HepG2 (cell line): Measurements from ENCODE around the gene SLC2A8. TPM values are rescaled to one million over a fixed set of nuclear protein-coding genes. Genes with fewer than 3 reads are reported as not detected.

Experiments
- ATAC-seq: fragments of 200-7000 bp; cut with Tn5 transposase; 3 replicates; pipeline ENCODE4 v1.9.1; 2020; ENCODE audit warnings: mild to moderate bottlenecking, moderate library complexity
- BruUV-seq: library from RNA; stranded (reverse); fragments of 400-500 nt; replicated peaks from 2 replicates; lab custom pipeline; 2021; lab: Mats Ljungman, UMichigan
- CTCF ChIA-PET: fragments of 300-600 bp; formaldehyde crosslinking; extraction: SDS; loops from one replicate; lab custom pipeline; 2021; ENCODE audit warnings: low total read pairs, inconsistent platforms, low intra/inter-chr PET ratio; lab: Yijun Ruan, JAX
- POLR2A ChIA-PET: fragments of 350-600 bp; sonication (Branson Sonifier 250); formaldehyde crosslinking; loops from one replicate; lab custom pipeline; 2020; ENCODE audit warnings: antibody characterized with exemption, inconsistent platforms; lab: Yijun Ruan, JAX
- DNase-seq: peaks from one replicate; pipeline ENCODE4 v3.0.0-alpha.2; 2015; ENCODE audit warnings: low spot score
- FAIRE-seq: peaks from 3 replicates; lab custom pipeline; 2011; peaks lifted over from hg19 to GRCh38; lab: Jason Lieb, UNC
- H2AFZ ChIP-seq: one replicate; pipeline ENCODE4 v1.6.1; 2011; ENCODE audit warnings: low read length, inconsistent platforms
- H3K27ac ChIP-seq: fragments of 300-600 bp; 3 replicates; pipeline ENCODE4 v1.8.0; 2011; ENCODE audit warnings: mixed run types, mild to moderate bottlenecking, mixed read lengths, low read length, inconsistent platforms; ENCODE audit not compliant: insufficient read depth; ENCODE audit errors: extremely low read length
- H3K27me3 ChIP-seq, 2 experiments: fragments of 200-600 bp in 1 of 2; 2 replicates in 1 of 2; 3 replicates in 1 of 2; pipeline versions ENCODE4 v1.6.0 to v1.8.0; 2011; ENCODE audit warnings: low read length in 2 of 2, mild to moderate bottlenecking in 2 of 2, moderate library complexity in 2 of 2, inconsistent platforms in 1 of 2; ENCODE audit not compliant: insufficient read depth in 2 of 2, control insufficient read depth in 1 of 2
- H3K36me3 ChIP-seq, 2 experiments: fragments of 200-600 bp in 1 of 2; replicated peaks in 1 of 2; 2 replicates in 1 of 2; 3 replicates in 1 of 2; pipeline versions ENCODE4 v1.5.1 to v1.8.0; 2011; ENCODE audit warnings: low read length in 2 of 2, inconsistent platforms in 1 of 2; ENCODE audit not compliant: insufficient read depth in 2 of 2, control insufficient read depth in 1 of 2
- H3K4me1 ChIP-seq: 2 replicates; pipeline ENCODE4 v1.5.1; 2012; ENCODE audit warnings: low read length, inconsistent platforms; ENCODE audit not compliant: insufficient read depth
- H3K4me2 ChIP-seq: 2 replicates; pipeline ENCODE4 v1.6.0; 2011; ENCODE audit warnings: low read depth, low read length, inconsistent platforms
- H3K4me3 ChIP-seq, 3 experiments: fragments of 200-600 bp in 1 of 3; sonication (generic), shearing (Covaris generic) in 1 of 3; replicated peaks in 1 of 3; 2 replicates each; pipeline ENCODE4 v1.5.1; 2011 to 2016; ENCODE audit warnings: low read length in 3 of 3, inconsistent platforms in 2 of 3, low read depth in 2 of 3, mild to moderate bottlenecking in 2 of 3, control low read depth in 1 of 3, mixed read lengths in 1 of 3; ENCODE audit not compliant: insufficient read depth in 1 of 3
- H3K79me2 ChIP-seq: one replicate; pipeline ENCODE4 v1.6.1; 2011; ENCODE audit warnings: low read length, inconsistent platforms; ENCODE audit not compliant: insufficient read depth
- H3K9ac ChIP-seq: 2 replicates; pipeline ENCODE4 v1.6.0; 2011; ENCODE audit warnings: mild to moderate bottlenecking, low read depth, low read length, inconsistent platforms; ENCODE audit not compliant: insufficient read depth
- H3K9me3 ChIP-seq: 2 replicates; pipeline ENCODE4 v1.5.1; 2012; ENCODE audit warnings: mild to moderate bottlenecking, low read length
- H4K20me1 ChIP-seq: 2 replicates; pipeline ENCODE4 v1.6.0; 2011; ENCODE audit warnings: inconsistent platforms, mild to moderate bottlenecking, low read length, moderate library complexity; ENCODE audit not compliant: insufficient read depth
- CHCHD3 ChIP-seq: sonication (generic); formaldehyde crosslinking; IDR thresholded peaks from 2 replicates; pipeline ENCODE4 v1.8.0; 2022; ENCODE audit warnings: mild to moderate bottlenecking, missing genetic modification reagents, moderate library complexity
- KAT7 ChIP-seq: IDR thresholded peaks from 2 replicates; pipeline ENCODE4 v1.6.1; 2018; ENCODE audit warnings: borderline replicate concordance, missing compliant biosample characterization
- MYC ChIP-seq: sonication (generic); formaldehyde crosslinking; IDR thresholded peaks from 2 replicates; pipeline ENCODE4 v1.9.0; 2021; ENCODE audit warnings: missing genetic modification reagents, borderline replicate concordance
- NFKBIZ ChIP-seq: IDR thresholded peaks from 2 replicates; pipeline ENCODE4 v1.6.1; 2018; ENCODE audit warnings: missing genetic modification reagents, missing compliant biosample characterization
- PCBP2 ChIP-seq: fragments of 200-400 bp; formaldehyde crosslinking; optimal IDR thresholded peaks from 2 replicates; pipeline ENCODE3; 2018; ENCODE audit warnings: low read length, low read depth; ENCODE audit not compliant: poor library complexity, severe bottlenecking
- RARG ChIP-seq: sonication (generic); formaldehyde crosslinking; IDR thresholded peaks from 2 replicates; pipeline ENCODE4 v1.4.0; 2020; ENCODE audit warnings: low read depth, mild to moderate bottlenecking, missing genetic modification reagents
- SETDB1 ChIP-seq: sonication (generic); formaldehyde crosslinking; IDR thresholded peaks from 2 replicates; pipeline ENCODE4 v1.5.1; 2020; ENCODE audit warnings: missing genetic modification reagents, mild to moderate bottlenecking, borderline replicate concordance
- SNRNP70 ChIP-seq: fragments of 200-400 bp; formaldehyde crosslinking; IDR thresholded peaks from 2 replicates; pipeline ENCODE4 v1.6.1; 2017; ENCODE audit warnings: mild to moderate bottlenecking, low read depth, low read length, moderate library complexity
- ZBTB43 ChIP-seq: sonication (generic); formaldehyde crosslinking; conservative IDR thresholded peaks from 2 replicates; pipeline ENCODE4 v1.4.0; 2020; ENCODE audit warnings: missing genetic modification reagents
- ZHX1 ChIP-seq: sonication (generic); formaldehyde crosslinking; IDR thresholded peaks from 2 replicates; pipeline ENCODE4 v1.8.1; 2022; ENCODE audit warnings: low read depth, mild to moderate bottlenecking, missing genetic modification reagents
- ZNF326 ChIP-seq: sonication (generic); formaldehyde crosslinking; IDR thresholded peaks from 2 replicates; pipeline ENCODE4 v1.4.0; 2020; ENCODE audit warnings: missing genetic modification reagents, borderline replicate concordance
- ZNF619 ChIP-seq: sonication (generic); formaldehyde crosslinking; IDR thresholded peaks from 2 replicates; pipeline ENCODE4 v1.4.0; 2020; ENCODE audit warnings: mild to moderate bottlenecking, missing genetic modification reagents
- ZNF746 ChIP-seq: sonication (generic); formaldehyde crosslinking; IDR thresholded peaks from 2 replicates; pipeline ENCODE4 v1.8.0; 2022; ENCODE audit warnings: mild to moderate bottlenecking, missing genetic modification reagents
- ZNF784 ChIP-seq: sonication (generic); formaldehyde crosslinking; IDR thresholded peaks from 2 replicates; pipeline ENCODE4 v1.5.1; 2020; ENCODE audit warnings: missing genetic modification reagents, mild to moderate bottlenecking, borderline replicate concordance
- ZSCAN22 ChIP-seq: sonication (generic); formaldehyde crosslinking; IDR thresholded peaks from 2 replicates; pipeline ENCODE4 v1.4.0; 2020; ENCODE audit warnings: mild to moderate bottlenecking, missing genetic modification reagents
- WGBS: methylation state at CpG from one replicate; pipeline ENCODE4 v1.1.6; 2017; ENCODE audit warnings: low lambda C conversion rate; 5-methylcytosine and 5-hydroxymethylcytosine counted together
- in situ Hi-C: cut with HindIII; loops from 2 replicates; pipeline ENCODE4 v1.10.0; 2017; ENCODE audit warnings: low pct_unique_long_range_greater_than_20kb; ENCODE audit not compliant: extremely low pct_ligation_motif_present
- intact Hi-C: fragments of 100-400 bp; cut with micrococcal nuclease; formaldehyde crosslinking; loops from one replicate; pipeline ENCODE4 v1.10.0; 2022; ENCODE audit not compliant: unreplicated experiment
- polyA plus RNA-seq, 8 experiments: library from polyadenylated mRNA; depleted of rRNA in 3 of 8; stranded (reverse) in 7 of 8; unstranded in 1 of 8; fragments of >200 nt; fragmentation: Illumina TruSeq in 4 of 8; extraction: Trizol in 4 of 8; gene quantifications; 2 replicates each; pipeline versions ENCODE4 v1.2.1 to v1.2.3, GENCODE V29; 2011 to 2016; ENCODE audit warnings: low read depth in 4 of 8, missing spikeins in 1 of 8, mixed read lengths in 1 of 8; ENCODE audit not compliant: insufficient read depth in 1 of 8
- total RNA-seq, 5 experiments: library from RNA; depleted of rRNA; stranded (reverse); fragments of >200 nt; fragmentation: Illumina TruSeq; extraction: Trizol; gene quantifications; 2 replicates each; pipeline ENCODE4 v1.2.3, GENCODE V29; 2016; ENCODE audit warnings: low read depth in 1 of 5

SLC2A8 gene
- total and polyA plus RNA-seq, 2 of the 13 experiments (the other 11 are each of a cell fraction or from before 2014, with no cell fraction given): 22.6 to 48.6 TPM

- Histone ChIP-seq H4K20me1 (no peaks in the 10 kb centered on the region), H3K4me1 (peaks cover 60% of the 10 kb centered on the region), H2AFZ (no peak overlapping the region), H3K79me2 (no peaks in the 10 kb centered on the region), H3K27ac (peak overlapping the region; percentile 92), H3K36me3 (no peaks in the 10 kb centered on the region), H3K9me3 (no peaks in the 10 kb centered on the region), H3K4me2 (peak overlapping the region; percentile 86), H3K9ac (peak overlapping the region; percentile 77), H3K27me3 (no peaks in the 10 kb centered on the region), H3K4me3 (peak overlapping the region; percentile 13 to 42 (median 23); a peak in 4 of 6 replicates)
- WGBS: 6% methylated on average over 10 of the region's 10 CpGs
- intact Hi-C loops: loop anchor here (1.0 kb wide), 1 partner anchor 9 kb away; the partner anchor contains the start of gene SLC2A8
- CTCF ChIA-PET: no interaction called here
- peak; percentile 96 for DNase-seq
- ATAC-seq: peak; percentile 90
- TSS peak; percentile 53 for BruUV-seq
- in situ Hi-C loops: no loop called here
- FAIRE-seq: peak; percentile 60
- POLR2A ChIA-PET: interaction anchor here (0.7 to 4.6 kb wide), 14 partner anchors 9 to 1162 kb away, joined by 3 to 159 read pairs (median 4); partner anchors contain the start of genes LRSAM1, RPL12, SLC2A8 and ZNF79
- TF ChIP-seq ZNF326 (CRISPR knock-in tag): no peak
- no peak for TF ChIP-seq ZSCAN22 (CRISPR knock-in tag)
- no peak for TF ChIP-seq SETDB1 (CRISPR knock-in tag)
- TF ChIP-seq SNRNP70: no peak
- TF ChIP-seq ZNF746 (CRISPR knock-in tag): no peak
- TF ChIP-seq ZHX1 (CRISPR knock-in tag): no peak
- 0 out of 2 replicates have a peak, but pooled peaks have one; percentile 19 for TF ChIP-seq NFKBIZ (CRISPR knock-in tag)
- no peak for TF ChIP-seq KAT7 (CRISPR knock-in tag)
- no peak for TF ChIP-seq PCBP2
- TF ChIP-seq ZBTB43 (CRISPR knock-in tag): no peak
- no peak for TF ChIP-seq CHCHD3
- TF ChIP-seq ZNF619 (CRISPR knock-in tag): no peak
- no peak for TF ChIP-seq RARG (CRISPR knock-in tag)
- TF ChIP-seq ZNF784 (CRISPR knock-in tag): no peak
- no peak; the same call in 1 of the 2 replicates for TF ChIP-seq MYC (CRISPR knock-in tag)
Observed at GRCh38 chr9:127388037-127388855, 8.7 kb upstream of the SLC2A8 start.
